Effector memory CD8-positive, alpha-beta T cell (primary cell): ENCODE data around the gene MPPED2.

ENCODE experiments used
- ATAC-seq: fragments of 150-1000 bp; cut with Tn5 transposase; replicated peaks from 2 replicates; pipeline ENCODE4 v1.10.0; 2021; ENCODE audit warnings: mild to moderate bottlenecking, moderate library complexity
- DNase-seq, 3 experiments: peaks; one replicate each; pipeline ENCODE4 v3.0.0; 2021
- H3K27ac Mint-ChIP-seq, 2 donors: one replicate each; pipeline ENCODE4 v1.8.0; 2022; ENCODE audit warnings: mild to moderate bottlenecking in 2 of 2, mixed read lengths in 2 of 2, moderate library complexity in 2 of 2
- H3K27me3 Mint-ChIP-seq, 2 donors: one replicate each; pipeline ENCODE4 v1.8.0; 2022; ENCODE audit warnings: mixed read lengths in 2 of 2
- H3K36me3 Mint-ChIP-seq: one replicate; pipeline ENCODE4 v1.8.0; 2022; ENCODE audit warnings: mild to moderate bottlenecking, moderate library complexity, mixed read lengths; ENCODE audit not compliant: insufficient read depth
- H3K4me1 Mint-ChIP-seq, 2 donors: one replicate each; pipeline ENCODE4 v1.8.0; 2022; ENCODE audit warnings: low read depth in 2 of 2, mixed read lengths in 2 of 2
- H3K4me3 Mint-ChIP-seq, 2 donors: one replicate each; pipeline ENCODE4 v1.8.0; 2022; ENCODE audit warnings: mild to moderate bottlenecking in 2 of 2, mixed read lengths in 2 of 2, moderate library complexity in 2 of 2
- H3K9me3 Mint-ChIP-seq, 2 donors: one replicate each; pipeline ENCODE4 v1.8.0; 2022; ENCODE audit warnings: mixed read lengths in 2 of 2

Gene MPPED2

DNA sequence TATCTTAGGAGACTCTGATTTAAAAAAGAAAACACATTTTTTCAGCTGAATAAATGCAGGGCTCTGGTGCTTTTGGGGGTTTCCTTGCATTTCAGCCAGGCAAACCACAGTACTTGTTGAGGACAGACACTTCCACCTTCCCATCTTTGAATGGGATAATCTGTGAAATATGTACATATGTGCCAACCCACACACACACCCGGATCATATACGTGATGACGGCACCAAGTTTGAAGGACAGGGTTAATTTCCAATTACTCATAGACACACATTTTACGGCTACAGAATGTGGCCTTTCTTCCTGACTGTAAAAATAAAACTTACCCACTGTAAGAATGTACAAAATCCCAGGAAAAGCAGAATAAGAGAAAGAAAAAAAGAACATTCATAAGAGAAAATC is 104.4 kb downstream of the MPPED2 start:
- no peak for ATAC-seq

GRCh38 chr11:30481330-30481729 is 104.8 kb downstream of the MPPED2 start:
- no peaks in the 10 kb centered on the region for H3K36me3 Mint-ChIP-seq
- no peaks in the 10 kb centered on the region for H3K4me1 Mint-ChIP-seq
- H3K27me3 Mint-ChIP-seq: no peaks in the 10 kb centered on the region
- H3K9me3 Mint-ChIP-seq: no peaks in the 10 kb centered on the region
- H3K4me3 Mint-ChIP-seq: no peak overlapping the region
- DNase-seq: no peak
- H3K27ac Mint-ChIP-seq: no peak overlapping the region
- ATAC-seq: no peak

More for the DNA sequence above, 104.4 kb downstream of the MPPED2 start:
- H3K36me3 Mint-ChIP-seq: no peaks in the 10 kb centered on the region
- H3K27me3 Mint-ChIP-seq: no peaks in the 10 kb centered on the region
- no peaks in the 10 kb centered on the region for H3K4me1 Mint-ChIP-seq
- DNase-seq: no peak
- H3K9me3 Mint-ChIP-seq: no peaks in the 10 kb centered on the region
- no peak overlapping the region for H3K4me3 Mint-ChIP-seq
- H3K27ac Mint-ChIP-seq: no peak overlapping the region

- H3K36me3 Mint-ChIP-seq: no peaks in the 10 kb centered on the region
- DNase-seq: no peak
- H3K27me3 Mint-ChIP-seq: no peaks in the 10 kb centered on the region
Measured at GRCh38 chr11:30479899-30480298, 106.3 kb downstream of the MPPED2 start.

DNA sequence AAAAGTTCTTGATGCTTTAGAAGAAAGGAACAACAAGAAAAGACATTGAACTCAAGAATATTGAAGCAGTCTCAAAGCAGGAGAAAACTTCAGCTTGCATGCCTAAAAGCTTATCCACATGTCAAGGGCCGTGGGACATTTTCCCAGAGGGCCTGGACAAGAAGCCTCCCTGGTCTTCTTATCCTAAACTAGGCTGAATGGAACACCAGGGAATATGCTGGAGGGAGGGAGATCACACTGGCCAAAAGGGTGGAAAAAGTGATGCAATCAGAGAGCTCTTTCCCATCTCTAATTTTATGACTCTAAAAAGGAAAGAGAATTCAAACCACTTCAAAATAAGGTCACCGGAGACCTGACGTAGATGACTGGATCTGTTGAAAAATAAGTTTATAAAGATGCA is 107.2 kb downstream of the MPPED2 start:
- Mint-ChIP-seq H3K4me1 (no peaks in the 10 kb centered on the region), H3K4me3 (no peak overlapping the region), H3K9me3 (no peaks in the 10 kb centered on the region), H3K27me3 (no peaks in the 10 kb centered on the region), H3K27ac (no peak overlapping the region), H3K36me3 (no peaks in the 10 kb centered on the region)
- ATAC-seq (no peak), DNase-seq (no peak)

More at GRCh38 chr11:30479899-30480298, 106.3 kb downstream of the MPPED2 start:
- Mint-ChIP-seq H3K27ac (no peak overlapping the region), H3K4me1 (no peaks in the 10 kb centered on the region), H3K9me3 (no peaks in the 10 kb centered on the region), H3K4me3 (no peak overlapping the region)
- ATAC-seq: no peak

DNA sequence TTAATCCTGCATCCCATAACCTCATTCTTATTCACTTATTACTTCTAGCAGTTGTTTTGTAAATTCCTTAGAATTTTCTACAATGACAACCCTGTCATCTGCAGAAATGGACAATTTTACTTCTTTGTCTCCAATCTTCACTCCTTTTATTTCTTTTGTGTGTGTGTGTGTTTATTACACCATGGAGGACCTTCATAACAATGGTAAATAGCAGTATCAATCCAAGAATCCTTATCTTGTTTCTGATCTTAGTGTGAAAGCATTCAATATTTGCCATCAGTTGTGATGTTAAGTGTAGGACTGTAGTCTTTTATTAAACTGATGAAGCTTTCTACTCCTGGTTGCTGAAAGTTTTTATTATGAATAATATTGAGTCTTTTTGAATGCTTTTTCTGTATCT is 109.1 kb downstream of the MPPED2 start:
- H3K9me3 Mint-ChIP-seq: no peaks in the 10 kb centered on the region
- H3K36me3 Mint-ChIP-seq: no peaks in the 10 kb centered on the region
- H3K4me3 Mint-ChIP-seq: no peak overlapping the region
- DNase-seq (no peak), ATAC-seq (no peak)
- H3K4me1 Mint-ChIP-seq: no peaks in the 10 kb centered on the region
- no peaks in the 10 kb centered on the region for H3K27me3 Mint-ChIP-seq
- no peak overlapping the region for H3K27ac Mint-ChIP-seq

DNA sequence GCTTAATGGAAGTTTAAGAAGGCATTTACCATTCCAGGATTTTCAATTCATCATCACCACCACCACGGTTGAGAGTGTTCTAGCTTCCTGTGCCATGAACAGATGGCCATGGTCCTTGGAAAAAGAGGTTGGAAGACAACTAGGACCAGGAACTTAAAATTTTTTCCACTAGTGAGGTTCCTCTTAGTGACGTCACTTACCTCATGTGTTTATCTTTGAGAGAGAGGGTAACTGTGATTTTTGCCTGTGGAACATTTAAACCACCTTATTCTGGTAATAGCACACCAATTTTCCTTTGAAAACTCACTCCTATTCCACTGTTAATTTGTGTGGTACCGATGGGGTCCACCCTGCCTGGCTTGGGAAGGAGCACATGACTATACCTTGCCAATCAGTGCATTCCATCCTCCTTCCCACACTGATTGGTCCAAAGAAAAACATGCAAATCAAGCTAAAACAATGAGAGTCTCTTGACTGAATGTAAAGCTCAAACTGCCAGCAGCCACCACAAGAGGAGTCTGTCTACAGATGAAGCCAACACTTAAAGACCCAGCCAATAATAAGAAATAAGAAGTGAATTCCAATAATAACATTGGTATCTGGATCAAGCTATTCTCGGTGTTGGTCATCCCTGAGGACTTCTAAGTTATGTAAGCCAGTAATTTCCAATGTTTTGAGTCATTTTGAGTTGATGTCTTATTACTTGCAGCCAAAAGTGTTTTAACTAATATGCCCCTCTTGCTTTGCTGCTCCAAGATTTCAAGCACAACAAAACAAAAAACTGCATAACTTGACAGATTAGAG is 111.8 kb downstream of the MPPED2 start:
- no peaks in the 10 kb centered on the region for H3K27me3 Mint-ChIP-seq
- ATAC-seq: no peak
- H3K4me1 Mint-ChIP-seq: no peaks in the 10 kb centered on the region

DNA sequence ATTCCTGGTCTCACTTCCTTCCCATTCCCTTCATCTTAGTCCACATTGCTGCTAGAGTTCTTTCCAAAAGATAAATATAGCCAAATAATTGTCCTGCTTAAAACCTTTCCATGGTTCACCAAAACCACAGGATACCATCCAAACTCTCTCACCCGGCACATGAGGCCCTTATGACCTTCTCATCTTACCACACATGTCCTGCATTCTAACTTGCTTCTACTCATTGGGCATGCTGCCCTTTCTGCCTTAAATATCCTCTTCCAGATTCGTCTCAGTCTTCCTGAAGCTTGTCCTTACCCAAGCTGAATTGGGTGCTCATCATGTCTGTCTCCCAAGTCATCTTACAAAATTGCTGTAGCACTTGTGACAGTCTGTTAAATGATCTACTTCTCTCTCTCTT is 114.9 kb downstream of the MPPED2 start:
- Mint-ChIP-seq H3K9me3 (no peaks in the 10 kb centered on the region), H3K36me3 (no peaks in the 10 kb centered on the region), H3K27me3 (no peaks in the 10 kb centered on the region), H3K4me1 (no peaks in the 10 kb centered on the region), H3K27ac (no peak overlapping the region), H3K4me3 (no peak overlapping the region)
- no peak for DNase-seq
- ATAC-seq: no peak

More for the DNA sequence above, 111.8 kb downstream of the MPPED2 start:
- no peaks in the 10 kb centered on the region for H3K9me3 Mint-ChIP-seq
- no peak overlapping the region for H3K4me3 Mint-ChIP-seq
- H3K36me3 Mint-ChIP-seq: no peaks in the 10 kb centered on the region
- no peak for DNase-seq
- H3K27ac Mint-ChIP-seq: no peak overlapping the region

DNA sequence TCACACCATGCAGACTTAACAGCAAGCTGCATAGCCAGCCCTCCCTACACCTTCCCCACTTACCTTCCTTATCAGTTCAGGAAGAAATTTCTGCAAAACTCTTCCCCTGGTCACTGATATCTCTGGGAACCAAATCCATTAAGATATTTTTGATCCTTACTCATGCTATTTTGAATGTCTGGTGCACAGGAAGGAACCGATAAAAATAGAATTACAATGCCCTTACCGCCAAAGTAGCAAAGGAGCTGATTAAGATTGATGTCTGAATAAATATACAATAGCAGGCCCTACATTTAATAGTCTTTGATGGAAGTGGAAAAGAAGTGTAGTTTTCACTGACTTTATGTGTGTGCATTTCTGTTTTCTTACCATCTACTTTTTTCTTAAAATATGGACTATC is 117.3 kb downstream of the MPPED2 start:
- Mint-ChIP-seq H3K4me3 (no peak overlapping the region), H3K27me3 (no peaks in the 10 kb centered on the region), H3K27ac (no peak overlapping the region), H3K9me3 (no peaks in the 10 kb centered on the region), H3K36me3 (no peaks in the 10 kb centered on the region), H3K4me1 (no peaks in the 10 kb centered on the region)
- ATAC-seq: no peak
- no peak for DNase-seq

DNA sequence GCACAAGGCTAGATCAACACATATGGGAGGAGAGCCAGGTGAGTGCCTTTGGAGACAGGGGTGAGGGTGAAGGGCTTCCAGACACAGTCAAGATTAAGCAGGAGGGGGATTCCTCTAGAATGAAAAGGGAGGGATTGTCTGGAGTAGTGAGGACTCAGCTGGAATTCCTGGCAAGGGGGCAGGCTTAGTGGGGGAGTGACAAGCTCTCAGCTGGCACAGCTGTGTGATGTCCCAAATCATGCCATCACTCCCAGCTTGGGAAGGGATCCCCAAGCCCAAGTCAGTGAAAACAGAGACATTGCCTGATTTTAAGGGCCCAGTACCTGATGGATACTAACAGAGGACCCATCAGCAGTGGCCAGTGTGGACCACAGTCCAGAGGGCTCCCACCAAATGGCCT is 119.0 kb downstream of the MPPED2 start:
- H3K27me3 Mint-ChIP-seq: no peaks in the 10 kb centered on the region
- H3K9me3 Mint-ChIP-seq: no peaks in the 10 kb centered on the region
- no peak overlapping the region for H3K4me3 Mint-ChIP-seq
- ATAC-seq (no peak), DNase-seq (no peak)
- H3K4me1 Mint-ChIP-seq: peaks cover 0 to under 1% of the 10 kb centered on the region in 2 donors
- no peaks in the 10 kb centered on the region for H3K36me3 Mint-ChIP-seq
- no peak overlapping the region for H3K27ac Mint-ChIP-seq

DNA sequence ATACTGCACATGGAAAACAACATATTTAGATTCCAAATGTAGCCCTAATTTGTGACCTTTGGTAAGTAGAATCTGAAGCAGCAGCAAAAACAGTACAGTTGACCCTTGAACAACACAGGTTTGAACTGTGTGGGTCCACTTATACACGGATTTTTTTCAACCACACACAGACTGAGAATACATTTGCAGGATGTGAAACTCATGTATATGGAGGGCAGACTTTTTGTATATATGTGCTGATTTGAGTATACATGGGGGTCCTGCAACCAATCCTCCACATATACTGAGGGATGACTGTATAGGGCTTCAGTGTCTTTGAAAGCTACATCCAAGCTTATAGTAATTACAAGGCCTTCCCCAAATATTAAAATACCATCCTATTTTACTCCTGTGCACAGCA is 120.5 kb downstream of the MPPED2 start:
- H3K27ac Mint-ChIP-seq: no peak overlapping the region
- no peak for ATAC-seq

DNA sequence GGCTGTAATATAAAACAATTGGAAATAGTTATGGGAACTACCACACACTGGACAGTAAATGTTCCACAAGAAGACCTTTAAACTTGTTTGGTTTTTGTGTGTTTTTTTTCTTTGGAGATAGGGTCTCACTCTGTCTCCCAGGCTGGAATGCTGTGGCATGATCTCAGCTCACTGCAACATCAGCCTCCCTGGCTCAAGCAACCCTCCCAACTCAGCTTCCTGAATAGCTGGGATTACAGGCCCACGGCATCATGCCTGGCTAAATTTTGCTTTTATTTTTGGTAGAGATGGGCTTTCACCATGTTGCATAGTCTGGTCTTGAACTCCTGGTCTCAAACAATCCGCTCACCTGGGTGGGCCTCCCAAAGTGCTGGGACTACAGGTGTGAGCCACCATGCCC is 121.0 kb downstream of the MPPED2 start:
- no peaks in the 10 kb centered on the region for H3K9me3 Mint-ChIP-seq
- no peaks in the 10 kb centered on the region for H3K27me3 Mint-ChIP-seq
- peaks cover 0 to 3% of the 10 kb centered on the region in 2 donors for H3K4me1 Mint-ChIP-seq
- ATAC-seq (no peak), DNase-seq (no peak)
- no peak overlapping the region for H3K27ac Mint-ChIP-seq
- no peak overlapping the region for H3K4me3 Mint-ChIP-seq
- H3K36me3 Mint-ChIP-seq: no peaks in the 10 kb centered on the region

More for the DNA sequence above, 120.5 kb downstream of the MPPED2 start:
- Mint-ChIP-seq H3K4me1 (peaks cover 0 to 3% of the 10 kb centered on the region in 2 donors), H3K4me3 (no peak overlapping the region), H3K36me3 (no peaks in the 10 kb centered on the region), H3K9me3 (no peaks in the 10 kb centered on the region), H3K27me3 (no peaks in the 10 kb centered on the region)
- DNase-seq: no peak

DNA sequence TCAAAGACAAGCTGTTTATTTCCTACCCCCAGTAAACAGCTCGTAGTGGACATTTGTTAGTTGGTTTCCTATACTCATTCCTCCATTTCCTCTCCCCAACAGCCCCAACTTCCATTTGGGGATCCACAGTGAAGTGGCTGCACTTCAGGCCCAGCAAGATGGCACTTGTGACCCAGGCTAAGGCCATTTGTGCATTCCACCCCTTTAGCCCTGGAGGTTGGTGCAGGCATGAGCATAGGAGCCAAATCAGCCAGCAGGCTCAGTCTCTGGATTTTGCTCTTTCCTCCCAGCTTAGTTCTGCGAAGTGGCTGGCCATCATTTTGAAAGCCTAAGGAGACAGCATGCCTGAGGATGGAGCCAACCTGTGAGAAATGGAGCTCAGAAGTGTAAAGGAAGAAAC is 122.9 kb downstream of the MPPED2 start:
- H3K9me3 Mint-ChIP-seq: no peaks in the 10 kb centered on the region
- peaks cover 0 to 3% of the 10 kb centered on the region in 2 donors for H3K4me1 Mint-ChIP-seq
- H3K27me3 Mint-ChIP-seq: no peaks in the 10 kb centered on the region
- H3K4me3 Mint-ChIP-seq: no peak overlapping the region
- DNase-seq (no peak), ATAC-seq (no peak)
- no peaks in the 10 kb centered on the region for H3K36me3 Mint-ChIP-seq
- H3K27ac Mint-ChIP-seq: no peak overlapping the region

DNA sequence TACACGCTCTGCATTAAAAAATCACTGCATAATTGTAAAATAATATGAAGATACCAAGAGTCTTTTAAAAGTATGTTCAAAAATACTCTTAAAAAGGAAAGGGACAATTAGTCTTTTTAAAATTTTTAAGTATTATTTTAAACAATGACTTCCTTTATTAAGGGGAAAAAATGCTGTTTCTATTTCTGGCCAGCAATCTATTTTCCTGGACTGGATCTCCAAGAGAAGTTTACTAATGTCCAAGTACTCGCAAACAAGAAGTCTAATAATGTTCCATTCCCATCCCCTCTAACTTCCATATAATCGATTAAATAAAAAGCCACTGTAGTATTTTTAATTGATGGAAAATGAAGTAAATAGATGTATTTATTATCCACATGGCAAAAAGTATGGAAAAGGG is 123.7 kb downstream of the MPPED2 start:
- no peaks in the 10 kb centered on the region for H3K36me3 Mint-ChIP-seq
- no peak for ATAC-seq
- H3K4me3 Mint-ChIP-seq: no peak overlapping the region
- no peak for DNase-seq
- peaks cover 0 to 3% of the 10 kb centered on the region in 2 donors for H3K4me1 Mint-ChIP-seq
- H3K27ac Mint-ChIP-seq: no peak overlapping the region
- H3K9me3 Mint-ChIP-seq: no peaks in the 10 kb centered on the region
- H3K27me3 Mint-ChIP-seq: no peaks in the 10 kb centered on the region

DNA sequence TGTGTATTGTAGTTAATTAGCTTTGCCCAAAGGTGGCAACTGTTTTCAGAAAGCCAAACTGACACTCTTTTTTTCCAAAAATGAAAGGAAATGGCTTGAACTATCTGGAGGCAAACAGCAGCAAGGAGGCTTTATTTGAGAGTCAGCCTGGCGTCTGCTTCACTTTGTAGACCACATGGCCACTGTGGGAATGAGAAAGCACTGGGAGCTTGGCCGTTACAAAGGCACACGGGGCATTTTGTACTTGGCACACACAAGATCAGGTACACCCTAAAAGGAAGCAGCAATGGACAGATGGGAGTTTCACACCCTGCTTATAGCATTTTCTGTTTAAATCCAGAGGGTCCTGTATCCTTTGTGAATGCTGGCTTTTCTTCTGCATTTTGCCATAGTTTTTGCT is 126.3 kb downstream of the MPPED2 start:
- no peaks in the 10 kb centered on the region for H3K27me3 Mint-ChIP-seq
- DNase-seq (no peak), ATAC-seq (no peak)
- no peaks in the 10 kb centered on the region for H3K36me3 Mint-ChIP-seq
- H3K4me3 Mint-ChIP-seq: no peak overlapping the region
- H3K9me3 Mint-ChIP-seq: no peaks in the 10 kb centered on the region
- peaks cover 0 to 3% of the 10 kb centered on the region in 2 donors for H3K4me1 Mint-ChIP-seq
- H3K27ac Mint-ChIP-seq: no peak overlapping the region
